ENCODE results near the gene IER2. TPM values are rescaled to one million over a fixed set of nuclear protein-coding genes. Genes with fewer than 3 reads are reported as not detected.

IER2 gene
- total and polyA plus RNA-seq, 2 of the 8 experiments (the other 6 are each of a cell fraction or from before 2014, with no cell fraction given): 84.5 to 138 TPM

DNA sequence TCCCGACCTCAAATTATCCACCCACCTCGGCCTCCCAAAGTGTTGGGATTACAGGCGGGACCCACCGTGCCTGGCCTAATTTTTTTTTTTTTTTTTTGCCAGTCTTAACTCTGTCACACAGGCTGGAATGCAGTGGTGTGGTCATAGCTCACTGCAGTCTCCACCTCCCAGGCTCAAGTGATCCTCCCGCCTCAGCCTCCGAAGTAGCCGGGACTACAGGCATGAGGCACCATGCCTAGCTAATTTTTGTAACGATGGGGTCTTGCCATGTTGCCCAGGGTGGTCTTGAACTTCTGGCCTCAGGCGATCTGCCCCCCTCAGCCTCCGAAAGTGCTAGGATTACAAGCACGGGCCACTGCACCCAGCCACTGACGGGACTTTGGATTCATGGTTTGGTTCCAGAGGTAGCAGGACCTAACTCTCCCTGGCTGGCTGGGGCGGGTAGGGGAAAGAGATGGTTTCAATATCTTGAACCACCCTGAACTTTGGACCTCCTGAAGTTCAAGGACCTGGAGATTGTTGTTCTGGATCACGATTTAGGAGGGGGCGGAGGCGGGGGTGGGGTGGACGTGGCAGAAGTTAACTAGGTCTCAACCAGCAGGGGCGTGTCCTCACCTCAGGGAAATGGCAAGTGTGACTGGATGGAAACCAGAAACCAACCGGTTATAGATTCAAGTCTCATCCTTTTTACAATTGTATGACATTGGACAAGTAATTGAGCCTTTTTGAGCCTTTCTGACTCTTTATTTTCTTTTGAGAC, 40.8 kb downstream of the IER2 start:
- ChIA-PET CTCF (ENCODE audit: partially characterized antibody) (interaction anchor here (0.6 to 1.3 kb wide), 2 partner anchors 57 to 87 kb away, joined by 4 read pairs; no protein-coding TSS in a partner anchor), POLR2A (ENCODE audit: partially characterized antibody) (interaction anchor here (0.6 to 1.6 kb wide), 5 partner anchors 9 to 1168 kb away, joined by 3 to 5 read pairs (median 4); no protein-coding TSS in a partner anchor)
- Histone ChIP-seq H3K23me2 (ENCODE audit: low read depth, low read length) (no peaks in the 10 kb centered on the region), H2BK12ac (ENCODE audit: low read depth, low read length) (0 out of 2 replicates have a peak overlapping the region, but pooled peaks have one; percentile 39), H3K14ac (ENCODE audit: insufficient read length) (no peak overlapping the region), H3K79me1 (ENCODE audit: low read depth, low read length) (no peaks in the 10 kb centered on the region), H2BK5ac (ENCODE audit: low read depth, low read length) (no peak overlapping the region), H3K27ac (ENCODE audit: low read depth, low read length) (no peak overlapping the region), H4K91ac (replicated peaks; ENCODE audit: insufficient read length, low read length) (no peak overlapping the region), H2BK20ac (ENCODE audit: low read length) (no peak overlapping the region), H3K56ac (replicated peaks; ENCODE audit: insufficient read length, low read depth, low read length) (no peak overlapping the region), H4K20me1 (replicated peaks in 1 of 2; ENCODE audit: control insufficient read depth in 1 of 2, insufficient read depth in 2 of 2, low read length in 2 of 2) (no peaks in the 10 kb centered on the region), H3K4ac (replicated peaks; ENCODE audit: insufficient read length, low read depth, low read length) (no peak overlapping the region), H3K9ac (replicated peaks in 1 of 4; ENCODE audit: extremely low read depth in 1 of 4, low read depth in 3 of 4, low read length in 3 of 4) (no peak overlapping the region), H3K23ac (ENCODE audit: insufficient read length) (no peak overlapping the region), H4K5ac (ENCODE audit: insufficient read length, low read depth, low read length) (no peak overlapping the region), H2AK5ac (ENCODE audit: low read depth, low read length) (no peak overlapping the region), H3K18ac (ENCODE audit: extremely low read depth, low read length) (peak overlapping the region; percentile 32; the same call in 1 of the 2 replicates), H3K4me1 (replicated peaks in 1 of 4; ENCODE audit: control insufficient read depth in 3 of 4, insufficient read depth in 4 of 4, low read length in 3 of 4) (no peaks in the 10 kb centered on the region; a peak in 2 of 7 replicates), H2AFZ (ENCODE audit: low read length) (no peak overlapping the region), H3K27me3 (replicated peaks in 1 of 4; ENCODE audit: control insufficient read depth in 3 of 4, extremely low read depth in 1 of 4, insufficient read depth in 3 of 4, low read length in 3 of 4) (no peaks in the 10 kb centered on the region), H2BK15ac (ENCODE audit: low read length) (0 out of 2 replicates have a peak overlapping the region, but pooled peaks have one; percentile 5), H4K8ac (ENCODE audit: extremely low read depth, insufficient read depth, low read length) (no peak overlapping the region), H3K4me3 (ENCODE audit: extremely low read depth in 1 of 4, insufficient read depth in 2 of 4, low read depth in 3 of 4, low read length in 4 of 4) (no peak overlapping the region), H3K4me2 (ENCODE audit: insufficient read depth in 1 of 2, low read depth in 2 of 2, low read length in 2 of 2) (no peak overlapping the region), H3K9me3 (ENCODE audit: insufficient read depth in 2 of 2, low read depth in 1 of 2, low read length in 1 of 2) (no peaks in the 10 kb centered on the region; a peak in 1 of 4 replicates), H2BK120ac (replicated peaks; ENCODE audit: low read depth, low read length) (no peak overlapping the region), H3K36me3 (ENCODE audit: control insufficient read depth in 2 of 4, insufficient read depth in 4 of 4, low read length in 3 of 4) (no peaks in the 10 kb centered on the region), H3K79me2 (ENCODE audit: control insufficient read depth in 1 of 2, insufficient read depth in 2 of 2, low read length in 2 of 2) (no peaks in the 10 kb centered on the region)
- FAIRE-seq: no peak
- 86% methylated on average over 17 of the region's 19 CpGs; no CpG with 5 or more reads in 1 of the 2 experiments for WGBS, 2 experiments (ENCODE audit: extremely low coverage in 1 of 2, insufficient coverage in 1 of 2, insufficient read length in 1 of 2, insufficient replicate concordance in 2 of 2, low coverage in 1 of 2, low lambda C conversion rate in 2 of 2, missing lambda C conversion rate in 1 of 2)
- TF ChIP-seq, protein P1, sequence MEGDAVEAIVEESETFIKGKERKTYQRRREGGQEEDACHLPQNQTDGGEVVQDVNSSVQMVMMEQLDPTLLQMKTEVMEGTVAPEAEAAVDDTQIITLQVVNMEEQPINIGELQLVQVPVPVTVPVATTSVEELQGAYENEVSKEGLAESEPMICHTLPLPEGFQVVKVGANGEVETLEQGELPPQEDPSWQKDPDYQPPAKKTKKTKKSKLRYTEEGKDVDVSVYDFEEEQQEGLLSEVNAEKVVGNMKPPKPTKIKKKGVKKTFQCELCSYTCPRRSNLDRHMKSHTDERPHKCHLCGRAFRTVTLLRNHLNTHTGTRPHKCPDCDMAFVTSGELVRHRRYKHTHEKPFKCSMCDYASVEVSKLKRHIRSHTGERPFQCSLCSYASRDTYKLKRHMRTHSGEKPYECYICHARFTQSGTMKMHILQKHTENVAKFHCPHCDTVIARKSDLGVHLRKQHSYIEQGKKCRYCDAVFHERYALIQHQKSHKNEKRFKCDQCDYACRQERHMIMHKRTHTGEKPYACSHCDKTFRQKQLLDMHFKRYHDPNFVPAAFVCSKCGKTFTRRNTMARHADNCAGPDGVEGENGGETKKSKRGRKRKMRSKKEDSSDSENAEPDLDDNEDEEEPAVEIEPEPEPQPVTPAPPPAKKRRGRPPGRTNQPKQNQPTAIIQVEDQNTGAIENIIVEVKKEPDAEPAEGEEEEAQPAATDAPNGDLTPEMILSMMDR (IDR thresholded peaks at IDR 0.05; ENCODE audit: control extremely low read depth in 1 of 3, insufficient read depth in 1 of 3, low read depth in 1 of 3, low read length in 3 of 3): peak in 1 of 3 experiments; percentile 8; a peak in 1 of 4 replicates
- TF ChIP-seq NRF1 (IDR thresholded peaks at IDR 0.05; ENCODE audit: low read depth, low read length): no peak
- no peak for DNase-seq (ENCODE audit: low read depth in 1 of 2, low spot score in 2 of 2)

Measured in H1 (cell line).